Activated naive CD4-positive, alpha-beta T cell treated with anti-CD3 and anti-CD28 coated beads for 36 hours (primary cell): ENCODE data around the gene RBM3. TPM values are rescaled to one million over a fixed set of nuclear protein-coding genes. Genes with fewer than 3 reads are reported as not detected.
A peak's percentile ranks its signal among the peaks of the same experiment; 100 is the strongest.

ENCODE experiments used
- CTCF ChIA-PET: fragments of 350-600 bp; sonication (Branson Sonifier 250); formaldehyde crosslinking; loops from one replicate; lab custom pipeline; 2021; ENCODE audit warnings: antibody characterized with exemption; lab: Charles Lee
- DNase-seq: peaks from one replicate; pipeline ENCODE4 v3.0.0-alpha.2; 2020
- H3K27ac Mint-ChIP-seq: one replicate; pipeline ENCODE4 v1.8.0; 2021; ENCODE audit warnings: mild to moderate bottlenecking, mixed read lengths
- H3K27me3 Mint-ChIP-seq: one replicate; pipeline ENCODE4 v1.8.0; 2021; ENCODE audit warnings: low read depth, mixed read lengths
- H3K36me3 Mint-ChIP-seq: one replicate; pipeline ENCODE4 v1.8.0; 2021; ENCODE audit warnings: low read depth, mixed read lengths
- H3K4me1 Mint-ChIP-seq: one replicate; pipeline ENCODE4 v1.8.0; 2021; ENCODE audit warnings: low read depth, mixed read lengths
- H3K4me3 Mint-ChIP-seq: one replicate; pipeline ENCODE4 v1.8.0; 2021; ENCODE audit warnings: mild to moderate bottlenecking, moderate library complexity, mixed read lengths
- H3K9me3 Mint-ChIP-seq: one replicate; pipeline ENCODE4 v1.8.0; 2021; ENCODE audit warnings: mixed read lengths
- intact Hi-C: fragments of 100-400 bp; cut with micrococcal nuclease; formaldehyde crosslinking; loops from one replicate; pipeline ENCODE4 v1.15.1; 2023
- total RNA-seq, 2 experiments: library from RNA; stranded (reverse); gene quantifications; one replicate each; pipeline ENCODE4 v1.2.3, GENCODE V29; 2021

Gene RBM3
- total RNA-seq, 2 experiments from 2014 or later: 139 to 143 TPM

DNA sequence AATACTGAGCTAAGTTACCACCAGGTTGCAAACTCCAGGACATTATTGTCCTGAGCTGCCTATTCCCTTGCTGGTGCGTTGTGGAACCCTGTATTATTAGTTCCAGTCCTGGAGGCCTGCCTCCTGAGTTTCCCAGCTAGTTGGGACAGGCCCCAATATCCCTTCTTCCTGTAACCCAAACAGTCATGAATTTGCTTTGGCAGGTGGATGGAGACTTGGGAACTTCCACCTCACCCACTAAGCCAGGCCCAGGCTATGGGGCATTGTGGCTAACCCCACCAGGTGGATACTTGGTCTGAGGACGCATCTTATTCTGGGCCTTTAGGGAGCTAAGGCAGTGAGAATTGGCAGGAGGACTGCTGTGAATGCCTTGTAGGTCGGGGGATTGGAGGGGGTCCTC is 5.0 kb downstream of the RBM3 start:
- intact Hi-C loops: loop anchor here (10.0 kb wide), 1 partner anchor 494 kb away; no protein-coding TSS in a partner anchor
- H3K36me3 Mint-ChIP-seq: peaks cover 38% of the 10 kb centered on the region
- H3K27ac Mint-ChIP-seq: no peak overlapping the region
- DNase-seq: no peak
- H3K4me1 Mint-ChIP-seq: peaks cover 27% of the 10 kb centered on the region
- CTCF ChIA-PET: no interaction called here
- no peak overlapping the region for H3K4me3 Mint-ChIP-seq
- H3K9me3 Mint-ChIP-seq: no peaks in the 10 kb centered on the region
- no peaks in the 10 kb centered on the region for H3K27me3 Mint-ChIP-seq

DNA sequence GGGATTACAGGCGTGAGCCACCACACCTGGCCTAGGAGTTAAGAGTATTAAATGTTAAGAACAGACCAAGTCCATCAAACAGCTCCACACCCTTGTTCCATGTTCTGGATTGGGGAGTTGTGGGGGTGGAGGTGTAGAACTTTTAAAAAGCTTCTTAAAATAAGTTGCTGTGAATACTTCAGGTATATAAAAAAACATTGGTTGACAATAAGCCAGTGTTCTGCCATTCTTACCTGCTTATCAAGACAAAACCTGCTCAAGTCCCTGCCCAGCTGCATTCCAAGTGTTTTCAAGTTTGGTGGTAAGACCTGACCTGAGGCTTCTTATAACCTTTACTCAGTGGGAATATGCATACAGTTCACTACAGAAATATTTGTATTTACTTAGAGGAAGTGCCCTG is 6.4 kb downstream of the RBM3 start:
- Mint-ChIP-seq H3K9me3 (no peaks in the 10 kb centered on the region), H3K27ac (no peak overlapping the region), H3K4me1 (peaks cover 22% of the 10 kb centered on the region), H3K4me3 (no peak overlapping the region), H3K27me3 (no peaks in the 10 kb centered on the region), H3K36me3 (peaks cover 28% of the 10 kb centered on the region)
- intact Hi-C loops: no loop called here
- CTCF ChIA-PET: no interaction called here
- no peak for DNase-seq

DNA sequence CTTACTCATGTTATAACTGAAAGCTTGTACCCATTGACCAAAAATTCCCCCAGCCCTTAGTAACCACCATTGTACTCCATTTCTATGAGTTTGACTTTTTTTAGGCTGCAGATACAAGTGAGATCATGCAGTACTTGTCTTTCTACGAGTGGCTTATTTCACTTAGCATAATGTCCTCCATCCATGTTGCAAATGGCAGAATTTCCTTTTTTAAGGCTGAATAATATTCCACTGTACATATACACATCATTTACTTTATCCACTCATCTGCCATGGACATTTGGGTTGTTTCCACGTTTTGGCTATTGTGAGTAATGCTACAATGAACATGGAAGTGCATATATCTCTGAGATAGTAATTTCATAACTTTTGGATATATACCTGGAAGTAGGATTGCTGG is 10.4 kb downstream of the RBM3 start:
- no peak overlapping the region for H3K4me3 Mint-ChIP-seq

DNA sequence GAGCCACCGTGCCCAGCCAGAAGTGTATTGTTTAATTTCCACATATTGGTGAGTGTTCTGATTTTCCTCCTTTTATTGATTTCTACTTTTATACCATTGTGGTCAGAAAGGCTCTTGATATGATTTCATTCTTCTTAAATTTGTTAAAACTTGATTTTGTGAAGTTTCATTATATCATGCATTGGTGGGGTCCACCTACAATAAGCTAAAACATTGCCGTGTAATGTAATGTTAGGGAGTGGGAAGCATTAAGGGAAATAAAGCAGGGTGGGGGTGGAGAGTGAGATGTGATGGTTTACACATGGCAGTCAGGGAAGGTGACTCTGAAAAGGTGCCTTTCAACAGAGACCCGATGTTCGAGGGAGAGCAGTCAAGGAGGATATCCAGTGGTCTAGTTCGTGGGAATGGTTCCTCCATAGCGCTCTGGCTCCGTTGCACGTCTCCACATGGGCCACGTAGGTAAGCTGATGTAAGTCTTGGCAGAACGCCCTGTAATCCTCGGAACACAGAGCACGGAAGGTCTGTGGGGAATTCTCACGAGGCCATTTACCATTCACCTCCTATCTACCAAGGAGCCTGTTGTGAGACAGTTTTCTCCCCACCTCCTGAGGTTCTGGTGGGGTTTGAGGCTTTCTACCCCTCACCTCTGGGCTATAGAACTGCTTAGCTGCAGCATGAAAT is 15.3 kb downstream of the RBM3 start:
- Mint-ChIP-seq H3K4me3 (no peak overlapping the region), H3K36me3 (no peaks in the 10 kb centered on the region), H3K27ac (no peak overlapping the region), H3K4me1 (no peaks in the 10 kb centered on the region), H3K9me3 (no peaks in the 10 kb centered on the region), H3K27me3 (no peaks in the 10 kb centered on the region)
- DNase-seq: no peak
- intact Hi-C loops: loop anchor here (10.0 kb wide), 1 partner anchor 85 kb away; no protein-coding TSS in a partner anchor
- CTCF ChIA-PET: interaction anchor here (1.4 kb wide), 1 partner anchor 15 kb away, joined by 3 read pairs; the partner anchor contains the start of gene RBM3

More for the DNA sequence above, 10.4 kb downstream of the RBM3 start:
- intact Hi-C loops: no loop called here
- CTCF ChIA-PET: interaction anchor here (0.8 kb wide), 1 partner anchor 117 kb away, joined by 6 read pairs; no protein-coding TSS in a partner anchor
- no peak for DNase-seq
- H3K4me1 Mint-ChIP-seq: peaks cover 3% of the 10 kb centered on the region
- no peak overlapping the region for H3K27ac Mint-ChIP-seq
- peaks cover 3% of the 10 kb centered on the region for H3K36me3 Mint-ChIP-seq
- no peaks in the 10 kb centered on the region for H3K27me3 Mint-ChIP-seq
- no peaks in the 10 kb centered on the region for H3K9me3 Mint-ChIP-seq

DNA sequence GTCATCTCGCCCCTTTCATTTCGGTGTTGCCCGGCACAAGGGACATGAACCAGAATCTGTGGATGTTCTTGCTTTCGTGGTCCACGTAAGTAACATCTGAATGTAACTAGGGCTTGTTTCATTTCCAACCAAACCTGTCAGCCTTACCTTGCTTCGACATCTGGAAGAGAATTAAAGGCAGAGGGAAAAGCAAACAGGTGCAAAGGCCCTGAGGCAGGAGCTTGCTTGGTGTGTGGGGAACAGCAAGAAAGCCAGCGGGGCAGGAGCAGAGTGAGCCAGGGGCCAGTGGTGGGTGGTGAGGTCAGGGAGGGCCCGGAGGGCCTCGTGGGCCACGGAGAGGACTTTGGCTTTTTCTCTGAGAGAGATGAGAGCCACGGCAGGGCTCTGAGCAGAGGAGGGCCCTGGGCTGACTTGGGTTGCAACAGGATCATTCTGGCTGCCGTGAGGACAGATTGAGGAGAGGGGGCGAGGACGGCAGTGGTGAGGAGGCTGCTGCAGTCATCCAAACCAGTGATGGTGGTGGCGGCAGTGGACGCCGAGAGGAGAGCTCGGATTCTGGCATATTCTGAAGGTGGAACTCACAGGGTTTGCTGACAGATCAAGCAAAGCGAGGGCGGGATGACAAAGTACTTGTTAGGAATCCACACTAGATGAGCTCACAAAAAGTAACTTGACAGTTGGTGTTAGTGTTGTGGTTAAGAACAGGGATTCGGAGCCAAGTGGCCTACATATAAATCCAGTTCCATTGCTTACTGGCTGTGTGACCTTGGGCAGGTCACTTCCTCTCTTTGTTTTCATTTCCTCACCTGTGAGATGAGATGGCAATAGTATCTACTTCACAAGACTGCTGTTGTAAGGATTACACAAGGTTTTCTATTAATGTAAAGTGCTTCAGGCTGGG is 16.2 kb downstream of the RBM3 start:
- H3K9me3 Mint-ChIP-seq: no peaks in the 10 kb centered on the region
- no peak for DNase-seq
- CTCF ChIA-PET: no interaction called here
- no peaks in the 10 kb centered on the region for H3K27me3 Mint-ChIP-seq
- no peaks in the 10 kb centered on the region for H3K36me3 Mint-ChIP-seq
- H3K27ac Mint-ChIP-seq: no peak overlapping the region
- intact Hi-C loops: loop anchor here (10.0 kb wide), 1 partner anchor 84 kb away; no protein-coding TSS in a partner anchor
- H3K4me1 Mint-ChIP-seq: no peaks in the 10 kb centered on the region
- H3K4me3 Mint-ChIP-seq: no peak overlapping the region

DNA sequence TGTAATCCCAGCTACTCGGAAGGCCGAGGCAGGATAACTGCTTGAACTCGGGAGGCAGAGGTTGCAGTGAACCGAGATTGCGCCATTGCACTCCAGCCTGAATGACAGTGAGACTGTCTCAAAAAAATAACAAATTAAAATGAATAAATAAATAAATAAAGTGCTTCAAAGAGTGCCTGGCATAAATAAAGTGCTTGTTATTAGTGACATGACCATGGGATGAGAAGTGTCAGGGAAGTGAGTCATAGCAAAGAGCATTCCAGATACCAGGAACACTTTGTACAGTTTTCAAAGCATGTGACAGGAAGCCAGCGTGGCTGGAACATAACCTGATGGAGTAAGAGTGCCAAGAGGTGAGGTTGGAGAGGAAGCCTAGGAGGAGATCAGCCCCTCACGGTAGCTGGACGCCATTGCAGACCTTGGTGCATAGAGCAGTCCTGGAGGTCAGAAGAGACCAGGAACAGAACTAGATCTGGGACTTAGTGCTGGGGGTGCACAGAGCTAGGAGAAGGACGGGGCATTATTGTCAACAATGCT is 17.0 kb downstream of the RBM3 start:
- no peaks in the 10 kb centered on the region for H3K4me1 Mint-ChIP-seq
- CTCF ChIA-PET: no interaction called here
- H3K27me3 Mint-ChIP-seq: no peaks in the 10 kb centered on the region
- intact Hi-C loops: loop anchor here (10.0 kb wide), 1 partner anchor 83 kb away; no protein-coding TSS in a partner anchor
- no peak for DNase-seq
- no peaks in the 10 kb centered on the region for H3K9me3 Mint-ChIP-seq
- H3K36me3 Mint-ChIP-seq: no peaks in the 10 kb centered on the region
- H3K27ac Mint-ChIP-seq: no peak overlapping the region
- no peak overlapping the region for H3K4me3 Mint-ChIP-seq

DNA sequence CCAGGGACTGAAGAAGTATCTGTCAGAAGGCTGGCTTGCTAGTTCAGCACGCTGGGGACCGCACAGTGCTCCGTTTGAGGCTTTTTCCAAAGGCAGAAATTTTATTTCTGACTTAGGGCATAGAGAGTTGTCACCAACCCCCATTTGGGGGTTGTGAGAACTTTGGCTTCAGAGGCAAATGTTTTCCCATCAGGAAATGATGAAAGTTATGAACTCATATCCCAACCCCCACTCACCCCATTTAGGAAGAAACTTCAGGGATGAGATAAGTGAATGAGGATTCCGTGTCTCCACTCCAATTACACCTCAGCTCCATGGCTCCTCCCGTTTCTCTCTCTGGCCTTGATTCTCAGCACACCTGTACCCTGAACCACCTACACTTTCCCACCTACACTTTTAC is 18.7 kb downstream of the RBM3 start:
- Mint-ChIP-seq H3K27ac (no peak overlapping the region), H3K36me3 (peaks cover 1% of the 10 kb centered on the region), H3K27me3 (no peaks in the 10 kb centered on the region), H3K9me3 (no peaks in the 10 kb centered on the region), H3K4me3 (no peak overlapping the region), H3K4me1 (peaks cover 3% of the 10 kb centered on the region)
- no peak for DNase-seq
- intact Hi-C loops: loop anchor here (10.0 kb wide), 1 partner anchor 82 kb away; no protein-coding TSS in a partner anchor
- CTCF ChIA-PET: no interaction called here

DNA sequence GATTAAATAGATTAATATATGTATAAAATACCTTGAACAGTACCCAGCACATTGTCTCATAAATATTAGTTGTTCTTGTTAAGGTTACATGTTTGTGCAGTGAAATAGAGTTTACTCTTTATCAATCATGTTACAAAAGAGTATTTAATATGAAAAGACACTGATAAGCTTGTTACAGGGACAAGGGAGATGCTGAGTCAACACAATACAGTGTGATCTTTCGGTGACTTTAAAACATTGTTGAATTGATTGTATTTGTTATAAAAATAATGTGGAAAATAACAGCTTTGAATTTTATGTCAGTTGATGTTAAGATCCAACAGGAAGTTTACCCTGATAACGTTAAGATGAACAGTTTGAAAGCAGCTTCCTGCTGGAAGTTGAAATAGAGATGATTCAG is 21.6 kb downstream of the RBM3 start:
- Mint-ChIP-seq H3K36me3 (peaks cover 1% of the 10 kb centered on the region), H3K9me3 (no peaks in the 10 kb centered on the region), H3K27me3 (no peaks in the 10 kb centered on the region), H3K4me1 (peaks cover 7% of the 10 kb centered on the region), H3K4me3 (no peak overlapping the region), H3K27ac (no peak overlapping the region)
- intact Hi-C loops: loop anchor here (2.0 to 10.0 kb wide), 2 partner anchors 57 to 79 kb away; partner anchors contain the start of gene TBC1D25
- CTCF ChIA-PET: interaction anchor here (1.6 kb wide), 1 partner anchor 12 kb away, joined by 3 read pairs; no protein-coding TSS in a partner anchor
- DNase-seq: no peak

DNA sequence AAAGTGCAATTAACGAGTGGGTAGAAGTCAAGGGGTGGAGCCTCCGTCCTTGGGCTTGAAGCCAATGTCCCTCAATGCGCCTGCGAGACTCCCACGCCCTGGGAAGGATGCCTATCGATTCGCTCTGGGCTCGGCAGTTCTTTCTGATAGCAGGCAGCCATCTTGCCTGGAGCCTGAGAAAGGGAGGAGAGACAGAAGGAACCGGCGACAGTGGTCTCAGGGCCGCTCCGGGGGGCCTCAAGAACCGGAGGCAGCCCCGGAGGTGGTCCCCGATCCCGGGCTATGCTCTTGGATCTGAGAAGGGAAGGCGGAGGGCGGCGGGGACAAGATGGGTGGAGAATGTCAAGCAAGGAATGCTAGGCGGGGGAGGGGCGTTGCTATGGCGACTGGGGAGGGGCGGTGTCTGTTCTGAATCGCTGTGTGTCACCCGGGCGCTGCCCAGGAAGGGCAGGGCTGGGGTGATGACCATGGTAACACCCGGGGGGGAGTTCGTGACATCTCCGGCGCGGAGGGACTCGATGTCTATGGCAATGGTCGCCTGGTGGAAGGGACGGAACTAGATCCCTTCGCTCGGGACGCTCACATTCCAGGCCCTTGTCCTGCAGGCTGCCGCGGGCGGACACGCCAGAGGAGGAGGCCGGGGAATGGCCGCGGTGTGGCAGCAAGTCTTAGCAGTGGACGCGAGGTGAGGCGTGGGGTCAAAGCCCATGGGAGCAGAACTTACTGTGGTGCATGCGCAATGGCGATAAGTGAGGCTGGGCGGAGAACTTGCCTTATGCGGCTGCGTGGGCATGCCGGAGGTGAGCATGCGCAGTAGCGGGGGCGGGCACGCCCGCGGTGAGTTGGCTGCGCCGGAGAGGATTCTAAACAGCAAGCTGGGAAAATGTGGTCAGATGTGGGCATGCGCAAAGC is 23.3 kb downstream of the RBM3 start, which contains the start of gene WDR13:
Gene WDR13, plus strand, starts transcription at position 140 of the 912 bp plus-strand sequence. Its CDS starts 505 bp downstream, at position 645.
- peak within 1 kb of the TSS; percentile 97 for H3K4me3 Mint-ChIP-seq
- H3K9me3 Mint-ChIP-seq: no peaks in the 10 kb centered on the region
- intact Hi-C loops: loop anchor here (1.0 to 10.0 kb wide), 8 partner anchors 23 to 361 kb away; partner anchors contain the start of genes EBP, FTSJ1, HDAC6 and RBM3
- H3K4me1 Mint-ChIP-seq: peaks cover 7% of the 10 kb centered on the region
- H3K27me3 Mint-ChIP-seq: no peaks in the 10 kb centered on the region
- peak; percentile 94 for DNase-seq
- H3K36me3 Mint-ChIP-seq: peaks cover 3% of the 10 kb centered on the region
- H3K27ac Mint-ChIP-seq: peak within 1 kb of the TSS; percentile 97
- CTCF ChIA-PET: interaction anchor here (1.6 kb wide), 1 partner anchor 14 kb away, joined by 3 read pairs; no protein-coding TSS in a partner anchor

DNA sequence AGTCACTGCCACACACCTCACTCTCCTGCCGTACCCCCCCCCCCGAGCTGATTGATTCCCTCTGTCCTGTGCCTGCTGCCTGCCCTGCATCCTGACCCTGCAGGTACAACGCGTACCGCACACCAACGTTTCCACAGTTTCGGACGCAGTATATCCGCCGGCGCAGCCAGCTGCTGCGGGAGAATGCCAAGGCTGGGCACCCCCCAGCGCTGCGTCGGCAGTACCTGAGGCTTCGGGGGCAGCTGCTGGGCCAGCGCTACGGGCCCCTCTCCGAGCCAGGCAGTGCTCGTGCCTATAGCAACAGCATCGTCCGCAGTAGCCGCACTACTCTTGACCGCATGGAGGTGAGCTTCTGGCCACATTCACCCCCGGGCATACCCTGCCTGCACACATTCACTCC is 24.3 kb downstream of the RBM3 start:
- Mint-ChIP-seq H3K27ac (peak overlapping the region; percentile 97), H3K4me1 (peaks cover 7% of the 10 kb centered on the region), H3K9me3 (no peaks in the 10 kb centered on the region), H3K36me3 (peaks cover 3% of the 10 kb centered on the region), H3K27me3 (no peaks in the 10 kb centered on the region), H3K4me3 (peak overlapping the region; percentile 97)
- CTCF ChIA-PET: no interaction called here
- no peak for DNase-seq
- intact Hi-C loops: loop anchor here (1.0 to 10.0 kb wide), 3 partner anchors 76 to 360 kb away; partner anchors contain the start of gene HDAC6

DNA sequence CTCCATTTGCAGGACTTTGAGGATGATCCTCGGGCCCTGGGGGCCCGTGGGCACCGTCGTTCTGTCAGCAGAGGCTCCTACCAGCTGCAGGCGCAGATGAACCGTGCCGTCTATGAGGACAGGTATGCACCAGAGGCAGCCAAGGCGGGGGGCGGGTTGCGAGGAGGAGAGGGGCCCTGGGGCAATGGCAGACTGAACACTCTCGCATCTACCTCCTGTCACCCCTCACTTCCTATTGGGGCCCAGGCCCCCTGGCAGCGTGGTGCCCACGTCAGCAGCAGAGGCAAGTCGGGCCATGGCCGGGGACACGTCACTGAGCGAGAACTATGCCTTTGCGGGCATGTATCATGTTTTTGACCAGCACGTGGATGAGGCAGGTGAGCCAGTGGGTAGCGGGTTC is 25.1 kb downstream of the RBM3 start:
- intact Hi-C loops: loop anchor here (10.0 kb wide), 1 partner anchor 75 kb away; no protein-coding TSS in a partner anchor
- no peaks in the 10 kb centered on the region for H3K27me3 Mint-ChIP-seq
- H3K27ac Mint-ChIP-seq: no peak overlapping the region
- H3K9me3 Mint-ChIP-seq: no peaks in the 10 kb centered on the region
- DNase-seq: no peak
- H3K36me3 Mint-ChIP-seq: peaks cover 3% of the 10 kb centered on the region
- CTCF ChIA-PET: no interaction called here
- H3K4me1 Mint-ChIP-seq: peaks cover 7% of the 10 kb centered on the region
- no peak overlapping the region for H3K4me3 Mint-ChIP-seq
